Mesothelial cell of epicardium (in vitro differentiated cells): ENCODE results near the gene NCK2. TPM values are rescaled to one million over a fixed set of nuclear protein-coding genes. Genes with fewer than 3 reads are reported as not detected.
A peak's percentile ranks its signal among the peaks of the same experiment; 100 is the strongest.

ENCODE experiments used
- DNase-seq, 2 experiments: peaks; one replicate each; pipeline ENCODE4 v3.0.0; 2021; ENCODE audit warnings: low spot score in 2 of 2; ENCODE audit not compliant: unreplicated experiment in 2 of 2
- H3K27ac Mint-ChIP-seq: 2 replicates; pipeline ENCODE4 v1.8.0; 2021; ENCODE audit warnings: mixed read lengths
- H3K27me3 Mint-ChIP-seq: 2 replicates; pipeline ENCODE4 v1.8.0; 2021; ENCODE audit warnings: low read depth, mixed read lengths
- H3K36me3 Mint-ChIP-seq: 2 replicates; pipeline ENCODE4 v1.8.0; 2021; ENCODE audit warnings: mixed read lengths
- H3K4me1 Mint-ChIP-seq: 2 replicates; pipeline ENCODE4 v1.8.0; 2021; ENCODE audit warnings: mixed read lengths
- H3K4me3 Mint-ChIP-seq: 2 replicates; pipeline ENCODE4 v1.8.0; 2021; ENCODE audit warnings: mild to moderate bottlenecking, moderate library complexity, mixed read lengths
- H3K9me3 Mint-ChIP-seq: 2 replicates; pipeline ENCODE4 v1.8.0; 2021; ENCODE audit warnings: mixed read lengths
- total RNA-seq: library from RNA; stranded (reverse); gene quantifications from 3 replicates; pipeline ENCODE4 v1.2.1, GENCODE V29; 2021
- TF ChIP-seq, protein P1 (sequence below): fragments of 200-600 bp; sonication (generic); IDR thresholded peaks from one replicate; pipeline ENCODE4 v1.5.0; 2021; ENCODE audit warnings: antibody characterized with exemption; ENCODE audit not compliant: unreplicated experiment

The NCK2 gene
- total RNA-seq, 1 donor from 2014 or later: 59.5 TPM

DNA sequence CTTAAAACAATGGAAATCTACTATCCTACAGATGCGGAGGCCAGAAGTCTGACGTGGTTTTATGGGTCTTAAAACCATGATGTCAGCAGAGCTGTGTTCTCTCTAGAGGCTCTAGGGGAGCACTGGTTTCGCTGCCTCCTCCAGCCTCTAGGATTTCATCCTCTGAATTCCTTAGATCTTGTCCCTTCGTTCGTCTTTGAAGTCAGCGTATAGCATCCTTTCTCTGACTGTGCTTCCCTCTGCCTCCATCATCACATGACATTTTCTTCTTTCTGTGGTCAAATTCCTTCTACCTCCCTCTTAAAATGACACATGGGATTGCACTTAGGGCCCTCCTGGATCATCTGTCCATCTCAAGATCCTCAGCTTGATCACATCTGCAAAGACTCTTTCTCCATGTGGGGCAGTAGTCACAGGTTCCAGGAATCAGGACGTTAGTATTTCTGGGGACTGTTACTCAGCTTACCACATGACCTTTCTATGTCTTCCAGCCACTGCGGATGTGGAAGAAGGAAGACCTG lies 22.7 kb upstream of the NCK2 start:
- no peak overlapping the region for H3K4me3 Mint-ChIP-seq
- DNase-seq: no peak
- peaks cover 28% of the 10 kb centered on the region for H3K27me3 Mint-ChIP-seq
- H3K27ac Mint-ChIP-seq: no peak overlapping the region
- TF ChIP-seq, protein P1, sequence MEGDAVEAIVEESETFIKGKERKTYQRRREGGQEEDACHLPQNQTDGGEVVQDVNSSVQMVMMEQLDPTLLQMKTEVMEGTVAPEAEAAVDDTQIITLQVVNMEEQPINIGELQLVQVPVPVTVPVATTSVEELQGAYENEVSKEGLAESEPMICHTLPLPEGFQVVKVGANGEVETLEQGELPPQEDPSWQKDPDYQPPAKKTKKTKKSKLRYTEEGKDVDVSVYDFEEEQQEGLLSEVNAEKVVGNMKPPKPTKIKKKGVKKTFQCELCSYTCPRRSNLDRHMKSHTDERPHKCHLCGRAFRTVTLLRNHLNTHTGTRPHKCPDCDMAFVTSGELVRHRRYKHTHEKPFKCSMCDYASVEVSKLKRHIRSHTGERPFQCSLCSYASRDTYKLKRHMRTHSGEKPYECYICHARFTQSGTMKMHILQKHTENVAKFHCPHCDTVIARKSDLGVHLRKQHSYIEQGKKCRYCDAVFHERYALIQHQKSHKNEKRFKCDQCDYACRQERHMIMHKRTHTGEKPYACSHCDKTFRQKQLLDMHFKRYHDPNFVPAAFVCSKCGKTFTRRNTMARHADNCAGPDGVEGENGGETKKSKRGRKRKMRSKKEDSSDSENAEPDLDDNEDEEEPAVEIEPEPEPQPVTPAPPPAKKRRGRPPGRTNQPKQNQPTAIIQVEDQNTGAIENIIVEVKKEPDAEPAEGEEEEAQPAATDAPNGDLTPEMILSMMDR: no peak
- H3K36me3 Mint-ChIP-seq: no peaks in the 10 kb centered on the region
- H3K9me3 Mint-ChIP-seq: peaks cover 3% of the 10 kb centered on the region
- H3K4me1 Mint-ChIP-seq: no peaks in the 10 kb centered on the region

DNA sequence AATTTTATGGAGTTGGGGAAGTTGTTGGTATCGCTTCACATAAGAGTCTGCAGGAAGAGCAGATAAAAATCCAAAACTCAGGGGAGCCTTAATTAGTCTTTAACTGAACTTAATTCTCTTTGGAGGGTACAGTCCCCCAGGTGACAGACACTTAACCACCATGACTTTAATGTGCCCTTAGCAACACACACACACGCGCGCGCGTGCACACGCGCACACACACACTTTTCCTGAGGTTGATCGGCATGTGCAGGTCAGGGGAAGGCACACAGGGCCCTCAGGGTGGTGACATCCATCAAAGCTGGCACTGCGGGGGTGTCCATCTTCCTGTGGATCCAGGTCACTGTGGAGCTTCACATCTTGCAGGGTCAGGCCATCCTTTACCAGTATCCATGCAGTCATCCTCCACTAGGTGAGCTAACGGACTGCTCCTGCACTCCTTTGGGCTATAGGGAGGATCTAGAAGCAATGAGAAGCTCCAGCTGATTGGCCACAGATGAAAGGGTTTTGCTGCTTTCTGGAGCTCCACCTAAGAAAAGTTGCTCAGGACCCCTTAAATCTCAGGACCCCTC lies 21.9 kb upstream of the NCK2 start:
- peaks cover 3% of the 10 kb centered on the region for H3K9me3 Mint-ChIP-seq
- peak in 1 of 2 experiments; percentile 26 for DNase-seq
- peaks cover 22% of the 10 kb centered on the region for H3K27me3 Mint-ChIP-seq
- no peak overlapping the region for H3K4me3 Mint-ChIP-seq
- TF ChIP-seq, protein P1: no peak
- H3K4me1 Mint-ChIP-seq: no peaks in the 10 kb centered on the region
- no peaks in the 10 kb centered on the region for H3K36me3 Mint-ChIP-seq
- H3K27ac Mint-ChIP-seq: no peak overlapping the region

DNA sequence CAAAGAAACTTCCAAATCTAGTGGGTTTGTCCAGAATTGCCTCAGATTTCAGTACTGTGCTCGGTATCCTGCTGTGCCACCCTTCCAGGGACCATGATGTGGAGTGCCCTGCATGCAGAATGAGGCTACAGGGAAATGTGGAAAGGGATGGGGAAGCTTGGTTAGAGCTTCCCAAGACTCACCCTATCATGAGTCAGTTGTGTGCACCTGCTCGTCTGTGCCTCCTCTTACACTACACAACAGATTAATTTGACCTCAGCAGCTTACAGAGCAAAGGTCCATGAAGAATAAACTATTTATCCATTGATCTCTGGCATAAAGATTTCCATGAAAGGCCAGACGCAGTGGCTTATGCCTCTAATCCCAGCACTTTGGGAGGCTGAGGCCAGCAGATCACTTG lies 21.3 kb upstream of the NCK2 start:
- H3K4me3 Mint-ChIP-seq: no peak overlapping the region
- H3K27me3 Mint-ChIP-seq: peaks cover 17% of the 10 kb centered on the region
- H3K36me3 Mint-ChIP-seq: no peaks in the 10 kb centered on the region
- no peaks in the 10 kb centered on the region for H3K4me1 Mint-ChIP-seq
- peaks cover 3% of the 10 kb centered on the region for H3K9me3 Mint-ChIP-seq
- TF ChIP-seq, protein P1: no peak
- DNase-seq: peak in 1 of 2 experiments; percentile 7
- H3K27ac Mint-ChIP-seq: no peak overlapping the region

DNA sequence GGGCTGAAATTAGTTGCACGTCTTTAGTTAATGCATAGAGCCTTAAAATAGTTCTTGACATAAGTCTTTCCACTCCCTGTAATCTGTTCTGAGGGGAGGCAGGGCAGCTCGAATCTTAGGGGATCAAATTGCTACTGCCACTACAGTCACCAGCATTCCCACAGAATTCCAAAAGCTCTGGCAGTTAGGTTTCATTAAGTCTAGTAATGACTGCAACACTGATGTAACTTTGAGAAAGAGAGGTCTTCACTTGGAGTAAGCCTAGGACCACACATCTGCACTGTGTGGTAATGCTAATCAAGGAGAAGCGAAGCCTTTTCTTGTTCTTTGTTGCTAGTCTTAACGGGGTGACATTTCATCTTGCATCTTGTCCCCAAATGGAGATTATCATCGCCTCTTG lies 19.3 kb upstream of the NCK2 start:
- Mint-ChIP-seq H3K9me3 (peaks cover 9% of the 10 kb centered on the region), H3K27me3 (peaks cover 12% of the 10 kb centered on the region), H3K27ac (no peak overlapping the region), H3K4me1 (no peaks in the 10 kb centered on the region), H3K4me3 (no peak overlapping the region), H3K36me3 (no peaks in the 10 kb centered on the region)
- TF ChIP-seq, protein P1: no peak
- DNase-seq: no peak

DNA sequence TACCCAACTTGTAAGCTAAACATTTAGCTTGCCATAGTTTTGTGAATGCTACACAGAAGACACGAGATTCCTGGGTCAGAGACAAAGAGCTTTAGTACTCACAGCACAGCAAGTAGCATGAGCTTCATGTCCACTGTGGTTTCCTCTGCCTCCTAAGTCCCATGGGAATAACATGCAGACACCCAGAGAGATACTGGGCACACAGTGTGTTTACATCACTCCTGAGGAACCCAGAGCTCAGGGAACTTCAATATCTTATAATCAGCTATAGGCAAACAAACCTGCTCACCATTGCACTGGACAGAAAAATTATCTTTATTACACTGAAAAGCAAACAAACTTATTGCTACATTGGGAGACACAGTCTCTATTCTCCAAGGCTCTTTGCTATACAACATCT lies 14.5 kb upstream of the NCK2 start:
- DNase-seq: no peak
- peaks cover 4% of the 10 kb centered on the region for H3K4me1 Mint-ChIP-seq
- H3K4me3 Mint-ChIP-seq: no peak overlapping the region
- H3K27me3 Mint-ChIP-seq: peaks cover 32% of the 10 kb centered on the region
- no peaks in the 10 kb centered on the region for H3K36me3 Mint-ChIP-seq
- TF ChIP-seq, protein P1: no peak
- peaks cover 14% of the 10 kb centered on the region for H3K9me3 Mint-ChIP-seq
- no peak overlapping the region for H3K27ac Mint-ChIP-seq
